22Rv1 (cell line): ENCODE measurements around the gene SLAMF1.
"Not testable (repeated sequence)": the region's sequence is repeated elsewhere in the genome, so short reads cannot be mapped to it uniquely, and the experiment has no call there.

Experiments
- H3K27ac ChIP-seq: fragments of 450-650 bp; 2 replicates; pipeline ENCODE4 v1.5.1; 2017
- ZFX ChIP-seq: fragments of 450-650 bp; IDR thresholded peaks from 2 replicates; pipeline ENCODE4 v1.6.1; 2017; ENCODE audit warnings: antibody characterized with exemption, borderline replicate concordance
- TF ChIP-seq, protein P1 (sequence below): fragments of 450-650 bp; IDR thresholded peaks from 2 replicates; pipeline ENCODE4 v1.5.1; 2017; ENCODE audit warnings: mild to moderate bottlenecking

Gene SLAMF1

DNA sequence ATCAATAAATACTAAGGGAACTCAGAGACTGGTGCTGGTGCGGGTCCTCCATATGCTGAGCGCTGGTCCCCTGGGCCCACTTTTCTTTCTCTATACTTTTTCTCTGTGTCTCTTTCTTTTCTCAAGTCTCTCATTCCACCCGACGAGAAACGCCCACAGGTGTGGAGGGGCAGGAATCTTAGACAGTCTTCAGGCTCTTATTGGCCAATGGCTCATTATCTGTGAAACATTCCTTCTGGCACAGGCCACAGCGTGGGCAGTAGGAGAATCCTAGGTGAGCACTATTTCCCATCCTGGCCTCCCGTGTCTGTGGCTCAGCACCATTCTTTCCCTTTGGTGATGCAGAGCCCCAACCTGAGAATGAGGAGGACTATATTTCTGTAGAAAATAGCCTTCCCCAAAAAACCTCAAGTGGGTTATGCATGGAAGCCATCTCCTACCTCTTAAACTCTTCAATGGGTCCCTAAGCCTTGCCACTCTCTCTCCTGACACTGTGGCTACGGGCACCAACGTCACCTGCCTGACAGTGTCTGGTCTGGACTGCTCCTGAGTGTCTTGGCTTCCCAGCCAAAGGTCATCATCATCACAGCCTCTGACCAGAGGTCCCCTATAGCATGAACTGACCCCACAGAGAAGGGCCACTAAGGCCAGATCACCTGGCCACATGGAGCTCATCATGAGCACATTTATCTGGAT is 6.2 kb upstream of the SLAMF1 start:
- no peak for TF ChIP-seq ZFX
- TF ChIP-seq, protein P1, sequence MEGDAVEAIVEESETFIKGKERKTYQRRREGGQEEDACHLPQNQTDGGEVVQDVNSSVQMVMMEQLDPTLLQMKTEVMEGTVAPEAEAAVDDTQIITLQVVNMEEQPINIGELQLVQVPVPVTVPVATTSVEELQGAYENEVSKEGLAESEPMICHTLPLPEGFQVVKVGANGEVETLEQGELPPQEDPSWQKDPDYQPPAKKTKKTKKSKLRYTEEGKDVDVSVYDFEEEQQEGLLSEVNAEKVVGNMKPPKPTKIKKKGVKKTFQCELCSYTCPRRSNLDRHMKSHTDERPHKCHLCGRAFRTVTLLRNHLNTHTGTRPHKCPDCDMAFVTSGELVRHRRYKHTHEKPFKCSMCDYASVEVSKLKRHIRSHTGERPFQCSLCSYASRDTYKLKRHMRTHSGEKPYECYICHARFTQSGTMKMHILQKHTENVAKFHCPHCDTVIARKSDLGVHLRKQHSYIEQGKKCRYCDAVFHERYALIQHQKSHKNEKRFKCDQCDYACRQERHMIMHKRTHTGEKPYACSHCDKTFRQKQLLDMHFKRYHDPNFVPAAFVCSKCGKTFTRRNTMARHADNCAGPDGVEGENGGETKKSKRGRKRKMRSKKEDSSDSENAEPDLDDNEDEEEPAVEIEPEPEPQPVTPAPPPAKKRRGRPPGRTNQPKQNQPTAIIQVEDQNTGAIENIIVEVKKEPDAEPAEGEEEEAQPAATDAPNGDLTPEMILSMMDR, result no peak
- H3K27ac ChIP-seq, result no peak overlapping the region

DNA sequence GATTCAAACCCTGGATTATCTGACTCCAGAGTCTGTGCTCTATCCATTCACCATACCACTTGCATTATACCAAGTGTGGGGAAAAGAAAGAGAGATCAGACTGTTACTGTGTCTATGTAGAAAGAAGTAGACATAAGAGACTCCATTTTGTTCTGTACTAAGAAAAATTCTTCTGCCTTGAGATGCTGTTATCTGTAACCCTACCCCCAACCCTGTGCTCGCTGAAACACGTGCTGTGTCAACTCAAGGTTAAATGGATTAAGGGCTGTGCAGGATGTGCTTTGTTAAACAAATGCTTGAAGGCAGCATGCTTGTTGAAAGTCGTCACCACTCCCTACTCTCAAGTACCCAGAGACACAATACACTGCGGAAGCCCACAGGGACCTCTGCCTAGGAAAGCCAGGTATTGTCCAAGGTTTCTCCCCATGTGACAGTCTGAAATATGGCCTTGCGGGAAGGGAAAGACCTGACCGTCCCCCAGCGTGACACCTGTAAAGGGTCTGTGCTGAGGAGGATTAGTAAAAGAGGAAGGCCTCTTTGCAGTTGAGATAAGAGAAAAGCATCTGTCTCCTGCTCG is 5.3 kb upstream of the SLAMF1 start:
- not testable (repeated sequence) for H3K27ac ChIP-seq

DNA sequence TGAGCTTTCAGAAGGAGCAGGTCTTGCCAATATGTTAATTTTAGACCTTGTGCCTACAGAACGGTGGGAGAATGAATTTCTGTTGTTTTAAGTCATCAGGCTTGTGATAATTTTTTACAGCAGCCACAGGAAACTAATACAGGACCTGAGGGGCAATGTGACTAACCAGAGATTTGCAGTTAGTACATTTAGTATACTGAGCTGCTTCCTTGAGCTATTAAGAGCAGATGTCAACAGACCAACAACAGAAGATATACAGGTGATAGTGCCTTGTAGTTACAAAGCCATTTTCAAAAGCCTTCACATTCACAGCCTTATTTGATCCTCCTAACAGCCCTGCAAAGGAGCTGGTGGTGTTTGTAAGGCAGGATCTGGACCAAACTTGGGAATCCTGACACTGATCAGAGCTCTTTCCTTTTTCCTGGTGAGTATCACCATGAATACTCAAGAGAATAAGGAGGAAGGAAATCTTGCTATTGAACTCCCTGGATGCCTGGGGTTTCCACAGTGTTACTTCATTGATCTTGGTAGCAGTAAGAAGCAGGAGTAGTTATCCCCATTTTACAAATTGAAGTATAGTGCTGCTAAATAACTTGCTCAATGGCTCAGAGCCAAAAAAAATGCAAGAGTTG is 4.7 kb upstream of the SLAMF1 start:
- TF ChIP-seq, protein P1, result no peak
- no peak for TF ChIP-seq ZFX
- no peak overlapping the region for H3K27ac ChIP-seq

DNA sequence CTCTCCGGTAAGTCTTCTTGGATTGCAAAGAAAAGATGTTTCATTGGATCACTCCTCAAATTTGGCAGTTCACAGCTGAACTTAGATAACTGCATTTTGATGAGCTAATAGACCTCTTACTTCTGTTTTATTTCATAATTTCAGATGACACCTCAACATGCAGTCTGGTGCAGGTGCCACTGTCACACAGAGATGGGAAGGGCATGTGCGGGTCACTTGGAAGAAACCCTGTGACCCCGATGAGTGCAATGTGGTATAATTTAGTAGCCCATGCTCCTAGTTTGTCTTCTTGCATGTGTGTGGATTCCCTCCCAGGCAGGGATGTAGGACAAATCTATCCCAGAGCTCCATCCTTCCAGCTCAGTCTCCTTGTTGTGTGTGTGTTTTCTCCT is 481 bp upstream of the SLAMF1 start:
- no peak for TF ChIP-seq ZFX
- TF ChIP-seq, protein P1, result no peak

DNA sequence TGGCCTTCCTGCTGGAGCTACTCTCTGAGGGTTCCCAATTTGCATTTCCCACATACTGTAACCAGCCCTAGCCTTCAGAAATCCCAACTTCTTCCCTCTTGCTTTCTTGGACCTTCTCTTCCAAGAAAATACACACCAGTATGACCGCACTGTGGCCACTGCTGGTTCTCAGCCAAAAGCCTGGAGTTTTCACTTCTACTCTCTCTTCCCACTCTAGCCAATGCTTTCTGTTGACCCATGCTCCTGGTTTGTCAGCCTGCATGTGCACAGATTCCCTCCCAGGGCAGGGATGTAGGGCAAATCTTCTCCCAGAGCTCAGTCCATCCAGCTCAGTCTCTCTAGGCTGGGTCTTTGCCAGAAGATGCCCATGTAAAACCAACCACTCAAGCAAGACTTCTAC is 664 bp downstream of the SLAMF1 start:
- no peak overlapping the region for H3K27ac ChIP-seq
- TF ChIP-seq, protein P1, result no peak
- no peak for TF ChIP-seq ZFX

More for the DNA sequence above, 481 bp upstream of the SLAMF1 start:
- H3K27ac ChIP-seq, result no peak overlapping the region

DNA sequence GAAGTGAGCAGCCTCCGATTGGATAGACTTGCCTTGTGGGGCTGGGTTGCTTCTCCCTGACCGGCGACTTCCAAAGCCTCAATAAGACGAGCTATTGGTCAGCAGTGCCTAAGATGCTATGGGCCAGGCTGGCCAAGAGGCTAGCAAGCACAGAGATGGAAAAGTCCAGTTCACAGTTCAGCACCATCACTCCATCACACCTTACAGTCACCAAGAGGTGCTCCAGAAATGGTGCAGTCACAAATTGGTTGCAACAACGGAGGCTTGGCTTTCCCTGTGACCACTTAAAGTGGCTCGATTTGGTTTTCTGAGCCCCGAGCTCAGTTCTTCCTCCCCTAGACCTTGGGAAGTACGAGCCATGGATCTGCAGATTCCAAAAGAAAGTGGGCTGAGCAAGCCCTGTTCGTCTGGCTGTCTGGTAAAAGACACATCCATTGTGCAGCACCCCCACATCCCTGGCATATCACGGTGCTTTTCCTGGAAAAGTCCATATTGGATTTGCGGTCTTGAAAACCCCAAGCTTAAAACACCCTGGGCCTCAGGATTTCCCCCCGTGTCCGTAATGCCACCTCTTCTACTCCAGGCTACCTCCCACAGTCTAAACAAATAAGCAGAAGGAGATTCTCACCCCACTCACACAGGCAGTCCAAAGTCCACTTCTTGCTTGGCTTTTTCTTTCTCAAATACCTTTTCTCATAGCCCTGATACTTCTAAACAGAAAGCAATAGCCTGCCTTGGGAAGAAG is 1.3 kb downstream of the SLAMF1 start:
- TF ChIP-seq ZFX, result no peak
- TF ChIP-seq, protein P1, result no peak

DNA sequence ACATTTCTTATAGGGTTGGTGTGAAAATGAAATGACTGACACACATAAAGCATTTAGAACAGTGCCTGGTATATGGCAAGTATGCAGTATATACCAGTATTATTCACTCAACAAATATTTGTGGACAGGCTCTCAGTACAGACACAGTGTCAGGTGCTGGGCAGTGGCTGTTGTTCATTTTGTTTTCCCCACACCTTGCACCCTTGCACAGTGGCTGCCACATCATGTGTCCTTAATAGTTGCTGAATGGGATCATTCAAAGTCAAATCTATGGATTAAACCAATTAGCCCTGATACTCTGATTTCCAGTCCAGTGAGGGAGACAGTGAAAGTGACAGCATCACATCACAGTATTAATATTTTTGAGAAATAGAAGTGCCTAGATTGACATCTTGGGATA is 2.4 kb downstream of the SLAMF1 start:
- TF ChIP-seq, protein P1, result no peak
- no peak for TF ChIP-seq ZFX
- H3K27ac ChIP-seq, result no peak overlapping the region

More for the DNA sequence above, 1.3 kb downstream of the SLAMF1 start:
- H3K27ac ChIP-seq, result no peak overlapping the region
